ENCODE measurements around the gene CPAMD8. TPM values are rescaled to one million over a fixed set of nuclear protein-coding genes. Genes with fewer than 3 reads are reported as not detected.

CPAMD8 gene
- total and polyA plus RNA-seq, 2 donors (not counting 3 experiments of a cell fraction or from before 2014, with no cell fraction given) = 2.2 to 3.9 TPM

DNA sequence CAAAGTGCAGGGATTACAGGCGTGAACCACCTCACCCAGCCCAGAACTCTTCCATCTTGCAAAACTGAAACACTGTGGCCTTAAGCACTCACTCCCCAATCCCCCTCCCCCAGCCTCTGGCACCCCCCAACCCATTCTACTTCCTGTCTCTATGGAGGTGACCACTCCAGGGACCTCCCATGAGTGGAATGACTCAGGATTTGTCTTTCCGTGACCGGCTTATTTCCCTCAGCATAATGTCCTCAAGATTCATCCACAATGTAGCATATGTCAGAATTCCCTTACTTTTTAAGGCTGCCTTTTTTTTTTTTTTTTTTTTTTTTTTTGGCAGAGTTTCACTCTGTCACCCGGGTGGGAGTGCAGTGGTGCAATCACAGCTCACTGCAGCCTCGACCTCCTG, 141.4 kb downstream of the CPAMD8 start:
- TF ChIP-seq JUN (IDR thresholded peaks at IDR 0.05; ENCODE audit: borderline replicate concordance, insufficient read depth, insufficient read length, low read depth) = no peak
- TF ChIP-seq MAX (IDR thresholded peaks at IDR 0.05; ENCODE audit: insufficient read depth, insufficient read length) = no peak
- TF ChIP-seq POLR2A (IDR thresholded peaks at IDR 0.05; ENCODE audit: low read depth, low read length) = no peak
- TF ChIP-seq MYC (IDR thresholded peaks at IDR 0.05; ENCODE audit: low read depth, low read length) = no peak
- TF ChIP-seq, protein P1, sequence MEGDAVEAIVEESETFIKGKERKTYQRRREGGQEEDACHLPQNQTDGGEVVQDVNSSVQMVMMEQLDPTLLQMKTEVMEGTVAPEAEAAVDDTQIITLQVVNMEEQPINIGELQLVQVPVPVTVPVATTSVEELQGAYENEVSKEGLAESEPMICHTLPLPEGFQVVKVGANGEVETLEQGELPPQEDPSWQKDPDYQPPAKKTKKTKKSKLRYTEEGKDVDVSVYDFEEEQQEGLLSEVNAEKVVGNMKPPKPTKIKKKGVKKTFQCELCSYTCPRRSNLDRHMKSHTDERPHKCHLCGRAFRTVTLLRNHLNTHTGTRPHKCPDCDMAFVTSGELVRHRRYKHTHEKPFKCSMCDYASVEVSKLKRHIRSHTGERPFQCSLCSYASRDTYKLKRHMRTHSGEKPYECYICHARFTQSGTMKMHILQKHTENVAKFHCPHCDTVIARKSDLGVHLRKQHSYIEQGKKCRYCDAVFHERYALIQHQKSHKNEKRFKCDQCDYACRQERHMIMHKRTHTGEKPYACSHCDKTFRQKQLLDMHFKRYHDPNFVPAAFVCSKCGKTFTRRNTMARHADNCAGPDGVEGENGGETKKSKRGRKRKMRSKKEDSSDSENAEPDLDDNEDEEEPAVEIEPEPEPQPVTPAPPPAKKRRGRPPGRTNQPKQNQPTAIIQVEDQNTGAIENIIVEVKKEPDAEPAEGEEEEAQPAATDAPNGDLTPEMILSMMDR (IDR thresholded peaks at IDR 0.05; ENCODE audit: extremely low read depth in 1 of 2, insufficient read depth in 1 of 2, low read depth in 1 of 2, low read length in 2 of 2) = no peak
- no peak for TF ChIP-seq POLR2AphosphoS5 (IDR thresholded peaks at IDR 0.05; ENCODE audit: insufficient read depth, low read depth, low read length)
- TF ChIP-seq FOS (IDR thresholded peaks at IDR 0.05; ENCODE audit: borderline replicate concordance, insufficient read depth, low read length) = no peak
- TF ChIP-seq GATA2 (IDR thresholded peaks at IDR 0.05; ENCODE audit: insufficient read depth, insufficient read length, low read depth, low read length) = no peak
- TF ChIP-seq EZH2 (IDR thresholded peaks at IDR 0.05; ENCODE audit: borderline replicate concordance, low read depth, low read length, severe bottlenecking) = no peak
- no TSS peak for BruUV-seq (replicated peaks)
- H3K4me1 ChIP-seq (ENCODE audit: control insufficient read depth, extremely low read depth, insufficient read depth, low read length) = peaks cover 14% of the 10 kb centered on the region
- CTCF ChIA-PET = no interaction called here
- DNase-seq (ENCODE audit: low read depth, low spot score) (no peak), FAIRE-seq (no peak)
- no peak overlapping the region for H3K4me3 ChIP-seq (replicated peaks in 1 of 3; ENCODE audit: insufficient read depth in 1 of 3, low read depth in 1 of 3, low read length in 3 of 3)
- no peaks in the 10 kb centered on the region for H3K27me3 ChIP-seq (ENCODE audit: control insufficient read depth in 2 of 2, insufficient read depth in 2 of 2, low read length in 2 of 2)
- no peak overlapping the region for H2AFZ ChIP-seq (ENCODE audit: low read depth, low read length)
- peaks cover 0 to 2% of the 10 kb centered on the region in 2 experiments for H3K36me3 ChIP-seq (ENCODE audit: control insufficient read depth in 2 of 2, extremely low read depth in 1 of 2, insufficient read depth in 2 of 2, low read length in 2 of 2)
- H3K9ac ChIP-seq (replicated peaks; ENCODE audit: extremely low read depth, insufficient read depth, low read length) = no peak overlapping the region
- no peak overlapping the region for H3K27ac ChIP-seq (ENCODE audit: insufficient read depth, low read depth, low read length)
- POLR2A ChIA-PET = no interaction called here
- intact Hi-C loops (cut with micrococcal nuclease) = loop anchor here (5.0 kb wide), 1 partner anchor 33 kb away; no protein-coding TSS in a partner anchor
- no peaks in the 10 kb centered on the region for H3K9me1 ChIP-seq (replicated peaks; ENCODE audit: control insufficient read depth, extremely low read depth, insufficient read depth, low read length)
- dilution Hi-C loops (cut with MboI; ENCODE audit: extremely low pct_ligation_motif_present, low sequenced_read_pairs) = no loop called here
- no peaks in the 10 kb centered on the region for H3K79me2 ChIP-seq (ENCODE audit: control insufficient read depth, insufficient read depth, low read length)
- H3K9me3 ChIP-seq (replicated peaks; ENCODE audit: control insufficient read depth, insufficient read depth, low read length) = no peaks in the 10 kb centered on the region
- no peaks in the 10 kb centered on the region for H4K20me1 ChIP-seq (replicated peaks; ENCODE audit: control insufficient read depth, extremely low read depth, insufficient read depth, low read length)
- no peak overlapping the region for H3K4me2 ChIP-seq (ENCODE audit: insufficient read depth, low read length)

Measured in endothelial cell of umbilical vein (primary cell).